ENCODE results near the gene TMEM184B.
A peak's percentile ranks its signal among the peaks of the same experiment; 100 is the strongest.

TMEM184B gene

GRCh38 chr22:38286915-38287669 lies 14.3 kb upstream of the TMEM184B start:
- H3K9ac ChIP-seq (ENCODE audit: insufficient read length, low read depth) = peak overlapping the region; percentile 13
- H3K27me3 ChIP-seq (ENCODE audit: insufficient read depth, insufficient read length) = no peaks in the 10 kb centered on the region
- peaks cover 14% of the 10 kb centered on the region for H3K4me1 ChIP-seq (ENCODE audit: insufficient read depth, insufficient read length)
- H3K9me3 ChIP-seq (ENCODE audit: insufficient read depth, low read length) = no peaks in the 10 kb centered on the region
- H3K36me3 ChIP-seq (ENCODE audit: insufficient read depth, insufficient read length, low read length) = peaks cover 29% of the 10 kb centered on the region
- no peak overlapping the region for H3K4me3 ChIP-seq (ENCODE audit: insufficient read length, low read depth)
- no peak for DNase-seq (ENCODE audit: low read depth, low spot score)
- no peak for TF ChIP-seq YY1 (IDR thresholded peaks at IDR 0.05; ENCODE audit: insufficient read depth, insufficient read length)
- no peak for TF ChIP-seq ZNF274 (IDR thresholded peaks at IDR 0.05; ENCODE audit: low read depth, low read length)
- no peak for TF ChIP-seq SUZ12 (IDR thresholded peaks at IDR 0.05; ENCODE audit: extremely low read depth, insufficient read depth, insufficient read length)

GRCh38 chr22:38285018-38285417 lies 12.2 kb upstream of the TMEM184B start:
- no peak for TF ChIP-seq SUZ12 (IDR thresholded peaks at IDR 0.05; ENCODE audit: extremely low read depth, insufficient read depth, insufficient read length)
- peaks cover 13% of the 10 kb centered on the region for H3K4me1 ChIP-seq (ENCODE audit: insufficient read depth, insufficient read length)
- no peaks in the 10 kb centered on the region for H3K27me3 ChIP-seq (ENCODE audit: insufficient read depth, insufficient read length)
- H3K9ac ChIP-seq (ENCODE audit: insufficient read length, low read depth) = no peak overlapping the region
- no peak for DNase-seq (ENCODE audit: low read depth, low spot score)
- H3K4me3 ChIP-seq (ENCODE audit: insufficient read length, low read depth) = no peak overlapping the region
- H3K36me3 ChIP-seq (ENCODE audit: insufficient read depth, insufficient read length, low read length) = peaks cover 13% of the 10 kb centered on the region
- no peaks in the 10 kb centered on the region for H3K9me3 ChIP-seq (ENCODE audit: insufficient read depth, low read length)

- H3K4me1 ChIP-seq (ENCODE audit: insufficient read depth, insufficient read length) = peaks cover 13% of the 10 kb centered on the region
- no peak for DNase-seq (ENCODE audit: low read depth, low spot score)
- H3K27me3 ChIP-seq (ENCODE audit: insufficient read depth, insufficient read length) = no peaks in the 10 kb centered on the region
- H3K4me3 ChIP-seq (ENCODE audit: insufficient read length, low read depth) = no peak overlapping the region
- TF ChIP-seq ZNF274 (IDR thresholded peaks at IDR 0.05; ENCODE audit: low read depth, low read length) = no peak
- TF ChIP-seq YY1 (IDR thresholded peaks at IDR 0.05; ENCODE audit: insufficient read depth, insufficient read length) = no peak
- TF ChIP-seq SUZ12 (IDR thresholded peaks at IDR 0.05; ENCODE audit: extremely low read depth, insufficient read depth, insufficient read length) = no peak
- no peak overlapping the region for H3K9ac ChIP-seq (ENCODE audit: insufficient read length, low read depth)
- H3K36me3 ChIP-seq (ENCODE audit: insufficient read depth, insufficient read length, low read length) = peaks cover 3% of the 10 kb centered on the region
- no peaks in the 10 kb centered on the region for H3K9me3 ChIP-seq (ENCODE audit: insufficient read depth, low read length)
Measured at GRCh38 chr22:38284042-38284402, 11.2 kb upstream of the TMEM184B start.

GRCh38 chr22:38282397-38282796 lies 9.6 kb upstream of the TMEM184B start:
- DNase-seq (ENCODE audit: low read depth, low spot score) = no peak
- Histone ChIP-seq H3K9ac (ENCODE audit: insufficient read length, low read depth) (no peak overlapping the region), H3K4me1 (ENCODE audit: insufficient read depth, insufficient read length) (peaks cover 13% of the 10 kb centered on the region), H3K36me3 (ENCODE audit: insufficient read depth, insufficient read length, low read length) (peaks cover 3% of the 10 kb centered on the region), H3K9me3 (ENCODE audit: insufficient read depth, low read length) (no peaks in the 10 kb centered on the region), H3K4me3 (ENCODE audit: insufficient read length, low read depth) (no peak overlapping the region), H3K27me3 (ENCODE audit: insufficient read depth, insufficient read length) (no peaks in the 10 kb centered on the region)
- no peak for TF ChIP-seq YY1 (IDR thresholded peaks at IDR 0.05; ENCODE audit: insufficient read depth, insufficient read length)
- TF ChIP-seq ZNF274 (IDR thresholded peaks at IDR 0.05; ENCODE audit: low read depth, low read length) = no peak
- no peak for TF ChIP-seq SUZ12 (IDR thresholded peaks at IDR 0.05; ENCODE audit: extremely low read depth, insufficient read depth, insufficient read length)

GRCh38 chr22:38276166-38276565 lies 3.4 kb upstream of the TMEM184B start:
- Histone ChIP-seq H3K9me3 (ENCODE audit: insufficient read depth, low read length) (no peaks in the 10 kb centered on the region), H3K4me3 (ENCODE audit: insufficient read length, low read depth) (no peak overlapping the region), H3K27me3 (ENCODE audit: insufficient read depth, insufficient read length) (no peaks in the 10 kb centered on the region), H3K9ac (ENCODE audit: insufficient read length, low read depth) (no peak overlapping the region), H3K4me1 (ENCODE audit: insufficient read depth, insufficient read length) (peaks cover 9% of the 10 kb centered on the region), H3K36me3 (ENCODE audit: insufficient read depth, insufficient read length, low read length) (peaks cover 5% of the 10 kb centered on the region)
- DNase-seq (ENCODE audit: low read depth, low spot score) = no peak
- TF ChIP-seq YY1 (IDR thresholded peaks at IDR 0.05; ENCODE audit: insufficient read depth, insufficient read length) (no peak), ZNF274 (IDR thresholded peaks at IDR 0.05; ENCODE audit: low read depth, low read length) (no peak), SUZ12 (IDR thresholded peaks at IDR 0.05; ENCODE audit: extremely low read depth, insufficient read depth, insufficient read length) (no peak)

GRCh38 chr22:38273135-38273826 lies 471 bp upstream of the TMEM184B start:
- Histone ChIP-seq H3K9me3 (ENCODE audit: insufficient read depth, low read length) (no peaks in the 10 kb centered on the region), H3K36me3 (ENCODE audit: insufficient read depth, insufficient read length, low read length) (peaks cover 16% of the 10 kb centered on the region), H3K4me3 (ENCODE audit: insufficient read length, low read depth) (peak overlapping the region; percentile 9), H3K27me3 (ENCODE audit: insufficient read depth, insufficient read length) (no peaks in the 10 kb centered on the region), H3K9ac (ENCODE audit: insufficient read length, low read depth) (peak overlapping the region; percentile 15), H3K4me1 (ENCODE audit: insufficient read depth, insufficient read length) (peaks cover 23% of the 10 kb centered on the region)
- TF ChIP-seq SUZ12 (IDR thresholded peaks at IDR 0.05; ENCODE audit: extremely low read depth, insufficient read depth, insufficient read length) = no peak
- DNase-seq (ENCODE audit: low read depth, low spot score) = no peak

- peaks cover 25% of the 10 kb centered on the region for H3K4me1 ChIP-seq (ENCODE audit: insufficient read depth, insufficient read length)
- peak overlapping the region; percentile 88 for H3K4me3 ChIP-seq (ENCODE audit: insufficient read length, low read depth)
- no peak for TF ChIP-seq SUZ12 (IDR thresholded peaks at IDR 0.05; ENCODE audit: extremely low read depth, insufficient read depth, insufficient read length)
- TF ChIP-seq ZNF274 (IDR thresholded peaks at IDR 0.05; ENCODE audit: low read depth, low read length) = no peak
- no peak for TF ChIP-seq YY1 (IDR thresholded peaks at IDR 0.05; ENCODE audit: insufficient read depth, insufficient read length)
- no peak for DNase-seq (ENCODE audit: low read depth, low spot score)
- no peaks in the 10 kb centered on the region for H3K27me3 ChIP-seq (ENCODE audit: insufficient read depth, insufficient read length)
- peak overlapping the region; percentile 91 for H3K9ac ChIP-seq (ENCODE audit: insufficient read length, low read depth)
- peaks cover 16% of the 10 kb centered on the region for H3K36me3 ChIP-seq (ENCODE audit: insufficient read depth, insufficient read length, low read length)
- no peaks in the 10 kb centered on the region for H3K9me3 ChIP-seq (ENCODE audit: insufficient read depth, low read length)
Measured at GRCh38 chr22:38271927-38272372, 860 bp downstream of the TMEM184B start.

Data from NT2/D1 (cell line).